ENCODE results near the gene COX14. TPM values are rescaled to one million over a fixed set of nuclear protein-coding genes. Genes with fewer than 3 reads are reported as not detected.

The COX14 gene
- 63.4 TPM for polyA plus RNA-seq (2012; ENCODE audit: insufficient read depth, insufficient read length)

DNA sequence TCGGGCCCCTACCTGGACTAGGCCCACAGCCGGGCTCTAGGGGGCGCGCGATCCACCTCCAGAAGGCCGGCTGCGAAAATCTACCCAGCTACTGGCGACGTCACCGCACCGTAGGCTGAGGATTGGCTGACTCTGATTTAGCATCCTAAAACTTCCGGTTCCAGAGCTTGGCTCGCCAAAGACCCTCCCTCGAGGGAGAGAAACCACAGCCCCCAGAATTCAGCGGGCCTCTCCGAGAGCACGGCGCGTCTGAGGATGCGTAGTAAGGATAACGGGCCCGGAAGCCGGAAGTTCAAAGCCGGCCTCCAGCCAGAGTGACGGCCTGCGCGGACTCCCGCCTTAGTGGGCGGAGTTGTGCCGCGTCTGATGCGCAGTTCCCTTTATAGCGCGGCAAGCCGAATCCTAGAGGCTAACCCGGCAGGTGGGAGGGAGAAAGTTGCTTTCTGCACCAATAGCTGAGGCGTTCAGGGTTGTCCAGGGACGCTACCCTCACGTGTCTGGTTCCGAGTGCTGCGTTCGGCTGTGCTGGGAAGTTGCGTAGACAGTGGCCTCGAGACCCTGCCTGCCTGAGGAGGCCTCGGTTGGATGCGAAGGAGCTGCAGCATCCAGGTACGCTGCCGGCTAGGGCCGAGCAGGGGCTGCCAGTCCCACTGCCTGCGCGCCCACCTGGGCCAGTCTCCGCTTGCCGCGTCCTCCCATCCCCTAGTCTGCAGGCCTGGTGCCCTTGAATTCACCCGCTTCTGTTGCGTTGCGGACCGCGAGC is at the start of gene COX14:
COX14 (plus strand) TSS at position 544 of the 763 bp plus-strand sequence. CDS start 7,808 bp downstream, outside the sequence.
- H3K4me3 ChIP-seq (ENCODE audit: low read length) = peak within 1 kb of the TSS; percentile 100
- DNase-seq (ENCODE audit: low read depth, low spot score) = peak; percentile 99

DNA sequence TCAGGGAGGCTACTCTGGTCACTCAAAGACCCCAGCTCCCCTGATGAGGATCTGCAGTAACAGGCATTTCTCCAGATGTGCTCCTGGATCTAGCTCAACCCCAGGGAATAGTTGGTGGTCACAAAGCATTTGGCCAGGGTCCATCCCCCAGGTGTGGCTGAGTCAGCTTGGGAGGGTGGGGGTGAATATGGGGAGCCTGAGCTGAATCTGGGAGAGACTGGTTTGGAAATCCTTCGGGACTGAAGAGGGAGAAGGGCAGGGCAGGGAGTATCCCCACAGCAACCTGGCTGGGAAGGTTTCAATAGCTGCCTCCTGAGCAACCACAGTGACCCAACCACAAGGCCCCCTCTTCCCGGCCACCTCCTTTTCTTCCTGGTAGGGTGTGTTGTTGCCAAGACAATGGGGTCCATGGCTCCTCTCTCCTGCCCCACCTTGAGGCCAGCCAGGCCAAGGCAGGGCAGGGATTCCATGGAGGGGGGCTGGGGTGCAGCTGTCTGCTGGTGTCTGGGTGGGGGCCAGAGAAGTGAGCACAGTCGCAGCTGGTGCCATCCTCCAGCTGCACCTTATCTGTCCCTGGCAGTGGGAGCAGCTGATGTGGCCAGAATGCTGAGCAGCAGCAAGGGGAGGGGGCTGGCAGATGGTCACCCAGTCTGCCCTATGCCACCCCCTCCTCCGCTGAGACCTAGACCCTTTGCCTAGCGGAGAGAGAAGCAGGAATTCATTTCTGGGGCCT is 49.1 kb upstream of the COX14 start:
- DNase-seq (ENCODE audit: low read depth, low spot score) = no peak
- no peak overlapping the region for H3K4me3 ChIP-seq (ENCODE audit: low read length)

DNA sequence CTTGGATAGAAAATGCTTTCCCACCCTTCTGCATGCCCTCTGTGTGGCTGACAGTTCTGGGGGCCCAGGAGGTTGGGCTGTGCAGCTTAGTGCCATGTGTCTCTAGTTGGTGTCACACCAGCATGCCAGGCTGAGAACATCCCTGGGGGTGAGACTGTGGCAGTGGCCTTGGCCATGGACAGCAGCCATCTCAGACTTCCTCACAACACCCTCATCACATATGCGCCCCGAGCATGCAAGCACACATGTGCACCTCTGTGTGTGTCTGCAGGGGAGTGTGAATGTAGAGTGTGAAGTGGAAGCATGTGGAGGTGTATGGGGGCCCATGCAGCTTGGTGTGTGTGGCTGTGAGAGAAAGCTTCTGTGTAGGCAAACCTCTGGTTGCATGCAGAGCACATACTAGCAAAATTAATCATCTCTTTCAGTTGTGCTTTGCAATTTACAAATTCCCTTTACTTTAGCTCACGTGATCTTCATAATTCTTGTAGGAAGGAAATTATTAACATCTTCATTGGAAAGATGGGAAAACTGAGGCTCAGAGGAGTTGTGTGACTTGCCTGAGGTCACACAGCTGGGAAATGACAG is 46.2 kb upstream of the COX14 start:
- no peak for DNase-seq (ENCODE audit: low read depth, low spot score)
- H3K4me3 ChIP-seq (ENCODE audit: low read length) = no peak overlapping the region

DNA sequence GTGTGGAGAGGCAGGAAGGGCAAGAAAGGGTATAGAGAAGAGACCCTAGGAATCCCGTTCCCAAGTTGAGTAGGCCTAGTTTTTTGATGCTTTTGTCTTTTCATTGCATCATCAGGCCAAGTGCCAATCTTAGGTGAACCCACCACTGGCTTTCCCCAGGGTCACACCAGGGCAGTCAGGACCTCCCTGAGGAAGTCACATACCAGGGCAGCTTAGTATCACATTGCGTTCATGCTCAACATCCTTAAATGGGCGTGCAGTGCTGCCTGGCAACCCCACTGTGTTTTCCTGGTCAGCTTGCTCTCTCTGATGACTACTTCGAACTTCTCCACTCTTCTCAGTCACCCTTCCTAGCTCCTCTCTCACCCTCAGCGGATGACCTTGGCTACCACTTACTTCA is 45.6 kb upstream of the COX14 start:
- no peak overlapping the region for H3K4me3 ChIP-seq (ENCODE audit: low read length)
- DNase-seq (ENCODE audit: low read depth, low spot score) = no peak

DNA sequence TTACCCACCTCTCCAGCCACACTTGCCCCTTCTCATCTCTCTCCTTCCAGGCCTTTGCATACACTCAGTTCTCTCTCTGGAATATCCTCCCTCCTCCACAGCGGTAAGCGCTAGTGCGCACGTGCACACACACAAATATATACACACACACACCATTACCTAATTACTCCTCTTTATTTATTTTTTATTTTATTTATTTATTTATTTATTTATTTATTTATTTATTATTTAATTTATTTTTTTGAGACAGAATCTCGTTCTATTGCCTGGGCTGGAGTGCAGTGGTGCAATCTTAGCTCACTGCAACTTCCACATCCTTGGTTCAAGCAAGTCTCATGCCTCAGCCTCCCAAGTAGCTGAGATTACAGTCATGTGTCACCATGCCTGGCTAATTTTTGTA is 43.0 kb upstream of the COX14 start:
- DNase-seq (ENCODE audit: low read depth, low spot score) = no peak

DNA sequence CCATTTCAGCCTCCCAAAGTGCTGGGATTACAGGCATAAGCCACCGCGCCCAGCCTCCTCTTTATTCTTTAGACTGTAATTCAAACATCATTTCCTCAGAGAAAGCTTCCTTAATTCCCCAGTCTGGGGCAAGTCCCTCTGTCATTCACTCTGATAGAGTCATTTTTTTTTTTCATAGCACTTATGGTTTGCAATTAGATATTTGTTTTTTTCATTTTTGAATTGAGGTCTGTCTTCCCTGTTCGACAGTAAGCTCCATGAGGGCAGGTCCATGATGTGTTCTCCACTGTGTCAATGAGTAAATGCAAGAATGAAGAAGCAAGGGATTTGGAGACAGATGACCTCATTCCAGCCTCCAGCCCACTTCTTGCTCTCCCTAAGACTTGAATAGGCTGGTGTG is 42.5 kb upstream of the COX14 start:
- H3K4me3 ChIP-seq (ENCODE audit: low read length) = no peak overlapping the region
- no peak for DNase-seq (ENCODE audit: low read depth, low spot score)

More for the DNA sequence above, 43.0 kb upstream of the COX14 start:
- H3K4me3 ChIP-seq (ENCODE audit: low read length) = no peak overlapping the region

DNA sequence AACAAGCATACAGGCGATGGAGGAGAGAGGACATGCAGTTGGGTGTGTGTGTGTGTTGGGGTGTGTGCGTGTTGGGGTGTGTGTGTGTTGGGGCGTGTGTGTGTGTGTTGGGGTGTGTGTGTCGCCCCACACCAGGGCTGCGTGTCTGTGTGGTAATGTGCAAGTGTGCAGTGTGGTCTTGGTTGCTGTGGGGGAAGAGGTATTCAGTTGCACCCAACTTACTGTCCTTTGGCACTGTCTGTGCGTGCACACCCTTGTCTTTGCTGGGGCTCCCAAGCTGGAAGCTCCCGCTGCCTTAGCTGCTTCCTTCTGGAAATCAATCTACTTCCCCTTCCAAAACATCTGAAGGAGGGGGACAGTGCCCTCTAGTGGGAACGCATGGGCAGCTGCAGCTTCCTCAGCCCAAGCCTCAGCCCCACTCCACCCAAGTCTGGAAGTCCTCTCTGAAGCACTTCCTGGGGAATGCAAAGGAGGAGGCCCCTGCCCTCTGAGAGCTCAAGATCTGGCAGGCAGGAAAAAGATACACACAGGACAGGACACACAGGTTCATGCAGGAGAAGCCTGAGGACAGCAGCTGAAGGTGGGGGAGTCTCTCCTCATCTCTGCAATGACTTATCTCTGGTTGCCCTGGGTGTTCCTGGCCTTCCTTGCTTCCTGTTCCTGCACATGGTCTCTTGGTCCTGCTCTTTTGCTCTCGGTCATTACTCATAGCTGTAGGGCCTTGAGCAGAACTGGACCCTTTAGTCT is 41.5 kb upstream of the COX14 start:
- no peak overlapping the region for H3K4me3 ChIP-seq (ENCODE audit: low read length)
- DNase-seq (ENCODE audit: low read depth, low spot score) = peak; percentile 61

DNA sequence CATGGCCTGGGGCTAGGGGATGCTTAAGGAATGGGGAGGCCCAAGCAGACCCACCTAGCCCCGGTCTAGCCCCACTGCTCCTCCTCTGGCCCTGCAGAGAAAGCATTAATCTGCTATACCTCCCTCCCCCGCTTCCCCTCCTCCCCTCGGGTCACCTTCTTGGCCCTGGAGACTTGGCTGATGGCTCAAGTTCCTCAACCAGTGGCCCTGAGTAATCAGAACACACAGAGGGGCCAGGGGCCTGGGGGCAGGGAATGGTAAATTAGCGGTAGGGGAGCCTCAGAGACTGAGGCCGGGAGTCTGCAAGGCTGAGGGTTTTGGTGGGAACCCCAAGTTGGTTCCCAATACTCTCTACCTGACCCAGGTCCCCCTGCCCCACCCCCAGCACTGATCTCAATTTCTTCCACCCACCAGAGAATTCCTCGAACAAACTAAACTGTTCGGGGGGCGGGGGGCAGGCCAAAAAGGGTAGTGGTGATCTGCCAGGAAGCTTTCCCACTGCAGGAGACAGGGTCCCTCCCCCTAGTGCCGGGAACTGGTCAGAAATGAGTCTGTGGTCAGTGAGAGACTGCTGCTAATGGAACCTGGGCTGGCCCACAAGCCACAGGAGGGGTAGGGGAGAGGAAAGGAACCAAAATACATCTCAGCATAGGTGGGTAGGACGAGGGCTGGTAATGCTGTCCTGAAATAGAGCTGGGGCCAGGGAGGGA is 39.7 kb upstream of the COX14 start:
- H3K4me3 ChIP-seq (ENCODE audit: low read length) = no peak overlapping the region
- DNase-seq (ENCODE audit: low read depth, low spot score) = no peak

DNA sequence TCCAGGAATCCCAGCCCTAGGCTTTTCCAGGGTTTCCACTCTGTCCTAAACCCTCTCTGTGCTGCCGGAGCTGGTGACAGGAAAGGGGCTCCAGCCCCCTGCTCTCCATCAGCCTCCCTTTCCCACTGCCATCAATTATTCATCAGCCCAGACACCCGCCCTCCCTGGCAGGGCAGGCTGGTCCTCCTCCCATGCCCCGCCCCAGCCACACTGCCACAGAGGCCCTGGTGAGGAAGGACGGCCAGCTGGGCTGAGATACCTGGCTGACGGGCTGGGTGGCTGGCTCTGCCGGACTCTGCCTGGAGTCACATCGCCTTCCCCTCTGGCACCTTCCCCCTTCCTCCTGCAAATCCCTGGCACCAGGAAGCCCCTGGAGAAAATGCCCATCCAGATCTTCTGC is 38.8 kb upstream of the COX14 start:
- no peak overlapping the region for H3K4me3 ChIP-seq (ENCODE audit: low read length)
- DNase-seq (ENCODE audit: low read depth, low spot score) = no peak

DNA sequence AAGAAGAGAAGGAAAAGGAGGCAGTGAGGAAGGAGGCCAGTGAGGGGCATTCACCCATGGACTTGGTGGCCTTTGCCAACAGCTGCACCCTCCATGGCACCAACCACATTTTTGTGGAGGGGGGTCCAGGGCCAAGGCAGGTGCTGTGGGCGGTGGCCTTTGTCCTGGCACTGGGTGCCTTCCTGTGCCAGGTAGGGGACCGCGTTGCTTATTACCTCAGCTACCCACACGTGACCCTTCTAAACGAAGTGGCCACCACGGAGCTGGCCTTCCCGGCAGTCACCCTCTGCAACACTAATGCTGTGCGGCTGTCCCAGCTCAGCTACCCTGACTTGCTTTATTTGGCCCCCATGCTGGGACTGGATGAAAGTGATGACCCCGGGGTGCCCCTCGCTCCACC is 38.3 kb upstream of the COX14 start:
- no peak for DNase-seq (ENCODE audit: low read depth, low spot score)
- H3K4me3 ChIP-seq (ENCODE audit: low read length) = no peak overlapping the region

DNA sequence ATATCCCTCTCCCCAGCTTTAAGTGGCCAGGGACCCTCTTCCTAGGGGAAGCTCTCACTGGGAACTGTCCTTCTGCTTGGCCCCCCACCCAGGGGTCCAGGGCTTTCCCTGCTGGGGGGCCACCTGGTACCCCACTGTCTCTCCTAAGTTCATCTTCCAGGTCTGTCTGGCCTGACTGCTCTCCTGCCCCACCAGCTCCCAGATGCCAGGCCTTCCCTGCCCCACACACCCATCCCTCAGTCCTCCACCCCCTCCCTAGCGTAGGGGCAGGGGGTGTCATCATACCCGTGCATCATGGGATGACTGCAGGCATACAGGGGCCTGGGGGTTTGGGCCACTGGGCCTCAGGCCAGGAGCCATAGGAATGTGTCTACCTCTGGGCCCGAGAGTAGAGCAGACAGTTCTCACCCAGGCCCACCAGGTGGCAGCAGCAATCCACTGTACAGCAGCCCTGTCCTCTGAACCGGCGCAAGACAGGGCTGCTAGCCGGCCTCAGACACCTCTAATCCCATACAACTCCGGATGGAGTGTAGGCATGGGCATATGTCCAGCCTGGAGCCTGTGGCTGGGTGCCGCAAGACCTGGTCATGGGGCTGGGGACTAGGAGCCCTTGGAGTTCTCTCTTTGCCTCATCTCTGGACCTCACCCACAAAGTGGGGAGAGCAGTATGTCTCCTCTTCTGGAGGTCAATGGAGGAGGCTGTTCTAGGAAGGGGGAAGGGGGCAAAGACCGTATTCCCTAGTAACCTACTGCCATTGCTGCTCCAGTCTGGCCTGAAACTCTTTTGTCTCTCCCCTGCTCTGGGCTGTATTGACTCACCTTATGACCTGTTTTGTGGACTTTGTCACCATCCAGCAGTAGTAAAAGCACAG is 36.9 kb upstream of the COX14 start:
- no peak overlapping the region for H3K4me3 ChIP-seq (ENCODE audit: low read length)
- no peak for DNase-seq (ENCODE audit: low read depth, low spot score)

DNA sequence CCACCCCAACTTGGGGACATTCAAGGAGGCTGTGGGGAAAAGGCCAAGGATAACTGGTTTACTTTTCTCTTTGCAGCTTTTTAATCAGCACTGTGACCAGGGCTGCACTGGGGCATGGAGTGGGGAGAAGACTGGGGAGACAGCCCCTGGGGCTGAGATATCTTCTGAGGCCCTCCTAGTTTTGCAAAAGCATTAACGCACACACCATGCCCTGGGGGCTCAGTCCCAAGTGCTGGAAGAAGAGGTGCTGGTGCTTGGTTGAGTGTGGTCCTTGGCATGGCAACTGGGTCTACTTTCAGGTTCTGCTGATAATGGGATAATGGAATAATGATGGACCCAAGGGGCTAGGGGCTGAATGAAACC is 36.2 kb upstream of the COX14 start:
- no peak for DNase-seq (ENCODE audit: low read depth, low spot score)
- no peak overlapping the region for H3K4me3 ChIP-seq (ENCODE audit: low read length)

DNA sequence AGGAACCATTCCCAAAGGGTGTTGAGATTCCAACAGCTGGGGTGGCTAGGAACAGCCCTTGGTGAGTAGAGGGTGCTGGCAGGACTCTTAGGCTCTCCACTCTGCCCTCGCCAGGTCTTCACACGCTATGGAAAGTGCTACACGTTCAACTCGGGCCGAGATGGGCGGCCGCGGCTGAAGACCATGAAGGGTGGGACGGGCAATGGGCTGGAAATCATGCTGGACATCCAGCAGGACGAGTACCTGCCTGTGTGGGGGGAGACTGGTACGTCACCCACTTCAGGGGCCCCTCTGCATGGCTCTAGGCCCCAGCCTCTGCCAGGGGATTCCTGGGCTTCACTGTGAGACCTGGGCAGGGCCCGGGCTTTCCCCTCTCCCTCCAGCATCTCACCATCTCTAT is 34.9 kb upstream of the COX14 start:
- DNase-seq (ENCODE audit: low read depth, low spot score) = no peak
- H3K4me3 ChIP-seq (ENCODE audit: low read length) = no peak overlapping the region

DNA sequence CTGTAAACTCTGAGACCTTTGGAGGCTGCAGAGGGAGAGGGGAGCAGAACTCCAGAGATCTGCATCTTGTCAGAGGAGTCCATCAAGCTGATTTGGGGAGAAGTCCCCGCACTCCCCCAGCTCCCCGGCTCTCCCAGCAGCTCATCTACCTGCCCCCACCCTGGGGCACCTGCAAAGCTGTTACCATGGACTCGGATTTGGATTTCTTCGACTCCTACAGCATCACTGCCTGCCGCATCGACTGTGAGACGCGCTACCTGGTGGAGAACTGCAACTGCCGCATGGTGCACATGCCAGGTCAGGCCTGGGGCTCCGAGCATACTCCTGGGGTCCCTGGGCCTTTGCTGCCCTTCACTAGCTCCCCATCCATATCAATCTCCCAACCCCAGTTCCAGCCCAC is 33.8 kb upstream of the COX14 start:
- no peak overlapping the region for H3K4me3 ChIP-seq (ENCODE audit: low read length)
- no peak for DNase-seq (ENCODE audit: low read depth, low spot score)

DNA sequence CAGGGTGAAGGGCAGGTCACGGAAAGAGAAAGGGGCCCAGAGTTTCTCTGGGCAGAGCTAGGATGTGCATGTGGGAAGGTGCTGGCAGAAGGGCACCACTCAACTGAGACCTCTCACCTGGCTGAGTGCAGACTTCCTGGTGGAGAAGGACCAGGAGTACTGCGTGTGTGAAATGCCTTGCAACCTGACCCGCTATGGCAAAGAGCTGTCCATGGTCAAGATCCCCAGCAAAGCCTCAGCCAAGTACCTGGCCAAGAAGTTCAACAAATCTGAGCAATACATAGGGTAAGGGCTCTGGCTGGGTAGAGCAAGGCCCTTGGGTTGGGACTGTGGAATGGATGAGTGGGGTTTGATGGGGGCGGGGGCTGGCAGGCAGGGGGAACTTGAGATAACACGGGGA is 32.3 kb upstream of the COX14 start:
- no peak for DNase-seq (ENCODE audit: low read depth, low spot score)
- H3K4me3 ChIP-seq (ENCODE audit: low read length) = no peak overlapping the region

DNA sequence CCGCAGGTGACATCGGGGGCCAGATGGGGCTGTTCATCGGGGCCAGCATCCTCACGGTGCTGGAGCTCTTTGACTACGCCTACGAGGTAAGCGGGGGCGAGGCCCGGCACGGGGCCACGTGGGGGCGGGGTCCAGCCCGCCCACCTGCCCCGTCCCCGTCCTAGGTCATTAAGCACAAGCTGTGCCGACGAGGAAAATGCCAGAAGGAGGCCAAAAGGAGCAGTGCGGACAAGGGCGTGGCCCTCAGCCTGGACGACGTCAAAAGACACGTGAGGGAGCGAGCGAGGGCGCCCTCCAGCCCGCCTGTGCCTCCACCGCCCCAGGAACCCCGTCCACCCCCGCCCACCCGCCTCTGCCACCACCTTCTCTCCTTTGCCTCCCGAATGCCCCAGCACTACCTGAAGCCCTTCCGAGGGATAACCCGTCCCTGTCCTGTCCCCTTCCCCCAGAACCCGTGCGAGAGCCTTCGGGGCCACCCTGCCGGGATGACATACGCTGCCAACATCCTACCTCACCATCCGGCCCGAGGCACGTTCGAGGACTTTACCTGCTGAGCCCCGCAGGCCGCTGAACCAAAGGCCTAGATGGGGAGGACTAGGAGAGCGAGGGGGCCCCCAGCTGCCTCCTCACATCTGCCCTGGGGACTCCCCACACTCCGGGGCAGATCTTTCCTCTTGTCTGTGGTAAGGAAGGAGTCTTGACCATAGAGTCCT is 30.8 kb upstream of the COX14 start:
- no peak overlapping the region for H3K4me3 ChIP-seq (ENCODE audit: low read length)
- no peak for DNase-seq (ENCODE audit: low read depth, low spot score)

DNA sequence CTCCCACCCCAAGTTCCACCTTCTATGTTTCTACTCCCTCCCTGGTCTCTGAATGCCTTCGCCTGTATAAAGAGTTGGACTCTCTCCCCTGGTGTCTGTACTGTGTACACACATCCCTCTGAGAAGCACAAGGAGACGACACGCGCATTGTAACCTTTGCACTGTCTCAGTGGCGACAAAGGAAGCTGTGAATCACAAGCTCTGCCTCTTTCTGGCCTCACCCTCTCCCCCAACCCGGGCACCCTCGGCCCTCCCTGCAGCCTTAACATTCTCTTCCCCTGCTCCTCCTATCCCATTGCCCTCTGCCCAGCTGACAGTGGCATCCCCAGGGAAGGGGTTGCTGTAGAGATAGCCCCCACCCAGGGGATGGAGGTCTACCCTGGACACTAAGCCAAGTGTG is 29.4 kb upstream of the COX14 start:
- H3K4me3 ChIP-seq (ENCODE audit: low read length) = no peak overlapping the region
- no peak for DNase-seq (ENCODE audit: low read depth, low spot score)

DNA sequence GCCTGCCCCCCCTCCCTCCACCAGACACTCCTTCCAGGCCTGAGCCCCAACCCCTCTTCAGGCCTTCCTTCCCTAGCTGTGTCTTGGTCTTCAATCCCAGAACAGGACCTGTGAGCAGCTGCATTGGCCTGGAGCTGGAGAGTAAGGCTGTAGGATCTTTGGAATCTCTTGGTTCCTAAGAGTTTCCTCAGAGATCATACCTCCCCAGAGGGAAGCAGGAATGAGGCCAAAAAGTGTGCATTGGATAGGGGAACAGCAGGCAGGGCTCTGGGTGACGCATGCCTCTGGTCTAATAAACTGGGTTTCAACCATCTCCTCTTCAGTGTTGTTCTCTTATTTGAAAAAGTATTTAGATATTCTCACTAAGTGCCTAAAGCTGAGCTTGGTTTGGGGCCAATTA is 28.7 kb upstream of the COX14 start:
- H3K4me3 ChIP-seq (ENCODE audit: low read length) = no peak overlapping the region
- DNase-seq (ENCODE audit: low read depth, low spot score) = no peak
